ENCODE results near the gene STRA6.
A peak's percentile ranks its signal among the peaks of the same experiment; 100 is the strongest.

Gene STRA6, protein sequence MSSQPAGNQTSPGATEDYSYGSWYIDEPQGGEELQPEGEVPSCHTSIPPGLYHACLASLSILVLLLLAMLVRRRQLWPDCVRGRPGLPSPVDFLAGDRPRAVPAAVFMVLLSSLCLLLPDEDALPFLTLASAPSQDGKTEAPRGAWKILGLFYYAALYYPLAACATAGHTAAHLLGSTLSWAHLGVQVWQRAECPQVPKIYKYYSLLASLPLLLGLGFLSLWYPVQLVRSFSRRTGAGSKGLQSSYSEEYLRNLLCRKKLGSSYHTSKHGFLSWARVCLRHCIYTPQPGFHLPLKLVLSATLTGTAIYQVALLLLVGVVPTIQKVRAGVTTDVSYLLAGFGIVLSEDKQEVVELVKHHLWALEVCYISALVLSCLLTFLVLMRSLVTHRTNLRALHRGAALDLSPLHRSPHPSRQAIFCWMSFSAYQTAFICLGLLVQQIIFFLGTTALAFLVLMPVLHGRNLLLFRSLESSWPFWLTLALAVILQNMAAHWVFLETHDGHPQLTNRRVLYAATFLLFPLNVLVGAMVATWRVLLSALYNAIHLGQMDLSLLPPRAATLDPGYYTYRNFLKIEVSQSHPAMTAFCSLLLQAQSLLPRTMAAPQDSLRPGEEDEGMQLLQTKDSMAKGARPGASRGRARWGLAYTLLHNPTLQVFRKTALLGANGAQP

DNA sequence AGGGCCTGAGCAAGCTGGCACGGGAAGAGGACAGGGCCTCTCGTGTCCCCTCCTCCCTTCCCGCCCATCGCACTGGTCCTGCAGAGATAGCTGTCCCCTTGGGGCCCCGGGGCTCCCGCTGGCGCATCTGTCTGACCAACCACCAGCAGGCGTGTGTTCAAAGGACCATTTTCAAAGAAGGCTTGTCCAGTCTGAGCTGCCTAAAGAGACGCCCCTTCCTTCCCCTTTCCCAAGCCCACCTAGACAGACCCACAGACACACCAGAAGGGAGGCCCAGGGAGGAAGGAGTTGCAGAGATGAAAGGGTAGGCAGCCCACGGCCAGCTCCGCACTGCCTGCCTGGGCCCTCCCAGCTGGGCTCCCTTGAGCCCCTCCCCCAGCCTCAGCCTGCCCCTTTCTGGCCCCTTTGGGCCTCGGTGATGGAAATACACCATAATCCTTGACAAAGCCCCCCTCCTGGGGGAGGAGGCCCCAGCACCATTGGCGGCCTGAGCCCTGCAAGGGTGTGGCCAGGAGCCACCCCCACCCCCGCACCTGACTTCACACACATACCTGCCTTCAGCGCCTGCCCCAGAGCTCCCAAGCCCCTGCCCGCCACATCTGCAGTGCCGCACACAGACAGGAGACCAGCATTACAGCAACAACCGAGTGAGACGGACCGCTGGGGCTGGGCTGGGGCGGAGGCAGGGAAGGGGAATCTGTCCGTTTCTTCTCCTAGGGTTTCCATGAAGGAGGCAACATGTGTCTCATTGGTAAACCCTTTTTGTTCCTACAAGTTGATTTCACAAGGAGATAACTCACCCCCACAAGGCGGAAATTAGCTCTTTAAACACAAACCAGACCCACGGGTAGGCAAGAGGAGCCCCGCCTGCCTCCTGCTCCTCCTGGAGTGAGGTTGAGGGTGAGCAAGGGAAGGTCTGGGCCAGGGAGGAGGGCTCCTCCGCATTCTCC lies at the start of gene STRA6:
Gene STRA6, minus strand, starts transcription at position 336 of the 950 bp plus-strand sequence. CDS start 520 bp downstream, outside the sequence.
- DNase-seq, result peak in 2 of 3 donors; percentile 22 to 29

DNA sequence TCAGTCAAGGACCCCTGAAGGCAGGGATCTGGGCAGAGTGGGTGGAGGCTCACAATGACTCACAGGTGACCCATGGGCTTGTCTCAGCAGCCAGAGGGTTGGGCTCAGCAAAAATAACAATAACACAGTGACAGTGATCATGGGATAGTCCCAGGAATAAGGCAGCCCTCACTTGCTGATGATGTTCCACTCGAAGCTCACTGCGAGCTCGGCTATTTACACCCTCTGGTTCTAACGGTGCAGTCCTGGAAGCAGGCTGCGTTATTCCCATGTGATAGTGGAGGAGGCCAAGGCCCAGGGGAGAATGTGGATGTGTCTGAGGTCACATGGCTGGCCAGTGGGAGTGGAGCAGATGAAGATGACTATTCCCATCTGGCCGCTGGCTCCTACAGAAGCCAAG lies 49.7 kb upstream of the STRA6 start:
- no peak for DNase-seq

DNA sequence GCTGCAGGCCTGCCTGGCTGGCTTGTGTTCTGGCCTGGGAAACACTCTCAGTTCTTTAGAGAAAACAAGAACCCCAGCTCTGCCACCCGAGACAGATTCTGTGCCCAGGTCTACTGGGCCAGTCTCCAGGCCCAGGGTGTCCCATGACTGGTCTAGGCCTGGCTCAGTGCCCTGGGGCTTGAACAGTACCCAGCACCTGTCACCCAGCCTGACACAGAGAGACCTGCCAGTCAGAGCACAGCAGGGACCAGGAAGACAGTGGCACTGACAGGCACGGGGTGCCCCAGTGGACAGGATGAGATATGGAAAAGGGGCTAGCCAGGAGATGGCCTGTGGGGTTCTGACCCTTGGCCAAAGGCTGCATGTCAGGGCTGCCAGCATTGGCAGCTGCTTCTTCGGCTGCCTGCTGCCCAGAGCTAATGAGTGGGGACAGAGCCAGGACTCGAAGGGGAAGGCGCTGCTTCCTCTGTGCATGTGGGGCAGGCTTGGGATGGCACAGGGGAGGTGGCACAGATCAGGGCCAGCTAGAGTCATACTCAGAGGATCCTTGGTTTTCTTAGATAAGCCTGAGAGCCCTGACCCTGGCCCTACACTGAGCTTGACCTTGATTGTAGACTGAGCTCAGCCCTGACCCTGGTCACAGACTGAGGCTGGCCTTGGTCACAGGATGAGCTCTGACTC lies 48.7 kb upstream of the STRA6 start:
- DNase-seq, result no peak

DNA sequence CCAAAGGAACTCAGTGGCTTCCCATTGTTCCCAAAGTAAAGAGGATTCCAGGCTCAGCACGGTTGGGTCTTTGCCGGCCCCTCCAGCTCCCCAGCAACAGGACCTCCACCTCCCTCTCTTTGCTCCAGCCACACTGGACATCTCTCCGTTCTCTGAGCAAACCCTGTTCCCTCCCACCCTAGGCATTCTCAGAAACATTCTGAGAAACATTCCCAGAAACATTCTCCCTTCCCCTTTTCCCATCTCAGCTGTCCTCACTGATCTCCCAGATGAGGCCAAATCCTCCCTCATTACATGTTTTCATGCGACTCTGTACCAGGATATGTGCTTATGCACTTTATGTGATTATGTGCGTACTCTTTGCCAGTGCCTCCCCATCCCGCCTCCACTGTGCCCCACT lies 47.7 kb upstream of the STRA6 start:
- DNase-seq, result no peak

DNA sequence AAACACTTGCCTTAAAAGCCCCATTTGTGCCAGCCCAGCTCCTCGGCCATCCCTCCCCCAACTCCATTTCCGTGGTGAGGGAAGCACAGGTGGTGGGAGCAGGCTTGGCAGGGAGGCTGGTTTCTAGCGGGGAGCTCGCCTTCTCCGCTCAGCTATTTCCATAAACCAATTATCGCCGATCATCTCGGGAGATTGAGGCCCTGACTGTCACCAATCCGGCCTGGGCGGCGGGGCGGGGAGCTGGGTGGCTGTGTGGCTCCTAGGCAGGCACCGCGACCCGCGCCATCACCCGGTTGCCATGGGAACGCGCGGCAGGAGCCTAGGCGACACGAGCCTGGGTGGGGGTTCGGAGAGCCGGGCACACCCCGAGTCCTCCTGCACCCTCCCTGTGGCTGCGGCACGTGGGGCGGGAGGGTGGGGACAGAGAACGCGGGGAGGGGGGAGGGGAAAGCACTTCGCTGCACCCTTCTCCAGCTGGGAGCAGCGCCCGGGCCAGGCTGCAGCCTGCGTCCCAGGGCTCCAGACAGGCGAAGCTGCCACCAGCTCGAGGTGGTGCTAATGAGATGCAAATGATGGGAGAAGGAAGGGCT lies 42.9 kb upstream of the STRA6 start:
- no peak for DNase-seq

DNA sequence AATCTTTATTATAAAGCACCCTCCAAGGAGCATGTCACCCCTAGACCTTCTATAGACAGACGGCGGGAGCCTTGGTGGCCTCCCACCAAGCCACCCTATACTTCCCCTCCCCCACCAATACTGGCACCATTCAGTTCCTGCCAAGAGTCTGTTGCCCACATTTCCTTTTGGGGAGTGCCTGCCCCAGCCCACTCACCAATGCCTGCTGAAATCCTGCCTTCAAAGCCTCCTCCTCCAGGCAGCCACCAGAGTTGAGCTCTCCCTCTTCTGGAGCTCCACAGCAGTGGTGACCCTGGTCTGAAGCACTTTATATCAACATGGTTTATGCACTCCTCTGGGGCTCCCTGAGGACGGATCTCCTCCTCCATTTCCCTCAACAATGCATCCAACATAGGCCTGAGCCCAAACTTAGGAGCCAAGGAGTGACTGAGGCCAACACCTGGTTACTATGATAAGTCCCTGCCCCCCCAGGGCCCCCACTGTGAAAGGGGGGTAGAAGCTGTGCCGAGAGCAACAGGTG lies 42.3 kb upstream of the STRA6 start:
- no peak for DNase-seq

DNA sequence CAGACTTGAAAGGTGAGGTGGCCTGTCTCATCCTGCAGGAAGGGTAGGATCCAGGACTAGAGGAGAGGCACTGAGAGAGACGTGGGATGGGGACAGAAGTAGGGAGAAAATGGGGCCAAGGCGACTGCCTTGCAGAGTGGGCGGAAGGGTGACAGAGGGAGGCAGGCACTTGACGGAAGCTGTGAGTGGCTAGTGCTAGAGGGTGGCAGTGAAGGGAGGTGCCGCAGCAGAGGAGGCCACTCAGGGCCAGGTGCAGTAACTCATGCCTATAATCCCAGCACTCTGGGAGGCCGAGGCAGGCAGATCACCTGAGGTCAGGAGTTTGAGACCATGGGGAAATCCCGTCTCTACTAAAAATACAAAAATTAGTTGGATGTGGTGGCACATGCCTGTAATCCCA lies 40.8 kb upstream of the STRA6 start:
- no peak for DNase-seq

DNA sequence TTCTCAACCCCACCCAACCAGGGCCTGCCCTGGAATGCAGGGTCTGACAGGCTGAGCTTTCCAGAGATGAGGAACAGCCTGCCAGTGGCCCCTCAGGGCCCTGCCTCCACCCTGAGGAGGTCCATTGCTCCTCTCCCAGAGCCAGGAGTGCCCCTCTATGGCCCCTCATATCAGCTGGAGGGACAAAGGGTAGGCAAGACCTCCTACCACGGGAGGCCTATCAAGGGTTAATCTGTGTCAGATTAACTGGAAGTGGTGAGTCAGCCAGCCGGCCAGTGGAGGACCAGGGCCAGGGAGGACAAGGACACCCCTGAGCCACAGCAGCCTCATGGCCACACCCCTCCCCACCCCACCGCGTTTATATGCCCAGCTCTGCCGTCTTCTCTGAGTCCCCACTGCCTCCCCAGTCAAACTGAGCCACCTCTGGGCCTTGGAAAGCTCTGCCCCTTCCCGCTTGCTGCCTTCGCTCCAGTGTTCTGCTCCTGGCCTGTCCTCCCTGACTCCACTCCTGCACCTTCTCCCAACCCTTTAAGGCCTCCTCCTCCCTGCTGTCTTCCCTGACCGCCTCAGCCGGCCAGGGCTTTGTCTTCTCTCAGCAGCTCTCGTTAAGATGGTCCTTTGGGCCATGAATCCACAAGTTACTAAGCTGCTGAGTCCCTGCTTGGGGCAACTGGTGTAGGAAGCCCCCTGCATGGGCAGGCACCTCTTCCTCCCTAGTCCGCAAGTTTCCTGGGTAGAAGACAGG lies 40.0 kb upstream of the STRA6 start:
- DNase-seq, result no peak

DNA sequence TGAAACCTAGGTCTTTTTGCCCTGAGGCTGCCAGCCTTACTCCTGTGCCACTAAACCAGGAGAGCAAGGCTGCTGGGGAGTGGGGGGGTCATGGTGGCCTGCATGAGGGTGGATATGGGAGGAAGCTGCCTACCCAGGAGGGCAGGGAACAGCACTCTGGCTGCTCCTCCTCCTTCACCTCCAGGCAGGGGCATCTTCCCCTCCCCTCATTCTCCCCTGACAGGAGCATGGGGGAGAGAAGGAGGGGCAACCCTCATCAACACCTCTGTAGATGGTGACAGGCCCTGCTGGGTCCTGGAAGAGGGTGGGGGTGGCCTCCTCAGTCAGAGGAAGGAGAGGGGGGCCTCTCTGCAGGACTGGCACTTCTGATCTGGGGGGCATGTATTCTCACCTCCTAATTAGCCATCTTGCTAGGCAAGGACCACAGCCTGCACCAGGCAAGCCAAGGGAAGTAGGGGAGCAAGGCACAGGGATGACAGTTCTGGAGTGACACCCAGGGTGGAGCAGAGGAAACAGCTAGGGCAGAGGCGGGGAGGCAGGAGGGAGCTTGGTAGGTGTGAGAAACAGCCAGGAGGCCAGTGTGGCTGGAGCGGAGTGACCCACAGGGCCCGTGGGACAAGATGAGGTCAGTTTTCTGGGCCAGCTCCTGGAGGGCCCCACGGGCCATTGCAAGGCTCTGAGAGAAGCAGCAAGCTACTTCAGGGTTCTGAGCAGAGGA lies 38.5 kb upstream of the STRA6 start:
- DNase-seq, result no peak

DNA sequence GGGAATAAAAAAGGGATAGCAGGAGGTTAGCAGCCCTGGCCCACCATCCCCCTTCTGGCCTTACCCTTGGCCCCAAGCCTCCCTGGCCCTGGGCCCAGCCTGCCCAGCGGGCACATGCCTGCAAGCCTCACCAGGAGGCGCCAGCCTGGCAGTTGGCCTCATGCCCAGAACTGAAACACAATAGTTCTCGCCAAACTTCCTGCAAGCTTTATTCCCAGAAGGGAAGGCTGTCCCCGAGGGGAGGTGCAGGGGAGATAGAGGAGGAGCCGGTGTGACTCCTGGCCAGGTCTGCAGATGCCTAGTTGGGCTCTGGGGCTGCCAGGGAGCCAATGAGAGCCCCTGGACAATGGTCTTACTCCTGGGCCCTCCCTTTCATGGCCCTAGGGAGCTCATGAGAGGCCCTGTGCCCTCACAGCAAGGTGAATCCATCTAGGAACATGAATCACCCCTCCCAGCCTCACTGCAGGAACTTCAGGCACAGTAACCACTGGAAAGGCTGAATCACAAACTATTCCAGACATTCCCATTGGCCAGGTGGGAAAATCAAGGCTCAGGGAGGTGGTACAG lies 37.5 kb upstream of the STRA6 start:
- DNase-seq, result peak in 1 of 3 donors; percentile 30

DNA sequence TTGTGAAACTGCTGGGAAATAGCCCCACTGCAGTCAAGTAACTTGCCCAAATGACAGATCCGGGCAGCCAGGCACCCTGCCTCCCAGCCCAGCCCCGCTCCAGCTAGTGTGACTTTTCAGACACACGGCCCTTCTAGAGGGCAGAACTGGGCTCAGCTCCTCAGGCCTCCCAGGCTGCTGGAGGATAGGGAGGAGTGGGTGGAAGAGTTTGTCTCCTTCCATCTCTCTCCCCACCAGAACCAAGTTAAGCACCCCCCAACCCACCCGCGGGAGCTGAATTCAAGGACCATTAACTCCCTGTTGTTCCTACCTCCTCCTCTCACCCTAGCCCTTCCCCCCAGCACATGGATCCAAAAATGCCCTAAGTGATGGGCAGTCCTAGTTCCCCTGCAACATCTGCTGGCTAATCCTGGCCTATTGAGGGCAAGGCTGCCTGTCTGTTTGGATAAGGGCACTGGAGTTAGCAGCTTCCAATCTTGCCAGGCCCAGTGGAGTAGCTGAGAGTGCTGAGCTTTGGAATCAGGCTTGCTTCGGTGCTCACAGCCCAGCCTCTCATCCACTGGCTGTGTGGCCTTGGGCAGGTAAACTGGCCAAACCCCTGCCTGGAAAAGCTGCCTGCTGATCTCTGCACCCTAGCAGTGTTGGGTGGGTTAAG lies 36.6 kb upstream of the STRA6 start:
- no peak for DNase-seq

DNA sequence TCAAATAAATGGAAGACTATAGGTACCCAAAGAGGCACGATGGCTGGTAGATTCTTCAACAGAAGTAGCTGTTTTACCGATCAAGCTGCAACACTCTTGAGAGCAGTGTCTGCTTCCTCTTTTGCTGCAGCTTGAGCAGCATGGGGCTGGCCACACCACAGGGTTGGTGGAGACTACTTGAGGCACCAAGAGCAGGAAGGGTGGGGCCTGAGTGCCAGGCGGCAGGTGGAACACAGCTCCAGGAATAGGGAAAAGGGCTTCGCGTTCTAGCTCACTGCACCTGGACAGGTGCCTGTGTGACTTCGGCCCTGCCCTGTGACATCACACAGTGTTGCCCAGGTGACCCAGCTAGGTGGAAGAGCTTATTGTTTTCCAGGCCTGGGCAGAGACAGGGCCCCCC lies 33.4 kb upstream of the STRA6 start, which contains the start of gene CCDC33:
Gene CCDC33, plus strand, starts transcription at position 365 of the 400 bp plus-strand sequence. CDS start 394 bp downstream, outside the sequence.
- DNase-seq, result peak in 2 of 3 donors; percentile 12 to 29

DNA sequence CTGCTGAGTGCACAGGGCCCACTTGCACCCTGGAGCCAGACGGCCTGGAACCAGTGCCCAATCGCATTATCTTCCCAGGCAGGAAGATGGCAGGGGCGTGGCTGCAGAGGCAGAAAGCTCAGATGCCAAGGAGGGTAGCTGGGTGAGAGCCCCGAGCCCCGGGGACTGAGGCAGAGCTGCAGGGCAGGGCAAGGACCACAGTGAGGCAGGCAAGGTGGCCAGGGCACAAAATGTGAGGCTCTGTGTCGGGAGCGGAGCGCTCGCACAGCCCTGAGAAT lies 31.9 kb upstream of the STRA6 start:
- no peak for DNase-seq

DNA sequence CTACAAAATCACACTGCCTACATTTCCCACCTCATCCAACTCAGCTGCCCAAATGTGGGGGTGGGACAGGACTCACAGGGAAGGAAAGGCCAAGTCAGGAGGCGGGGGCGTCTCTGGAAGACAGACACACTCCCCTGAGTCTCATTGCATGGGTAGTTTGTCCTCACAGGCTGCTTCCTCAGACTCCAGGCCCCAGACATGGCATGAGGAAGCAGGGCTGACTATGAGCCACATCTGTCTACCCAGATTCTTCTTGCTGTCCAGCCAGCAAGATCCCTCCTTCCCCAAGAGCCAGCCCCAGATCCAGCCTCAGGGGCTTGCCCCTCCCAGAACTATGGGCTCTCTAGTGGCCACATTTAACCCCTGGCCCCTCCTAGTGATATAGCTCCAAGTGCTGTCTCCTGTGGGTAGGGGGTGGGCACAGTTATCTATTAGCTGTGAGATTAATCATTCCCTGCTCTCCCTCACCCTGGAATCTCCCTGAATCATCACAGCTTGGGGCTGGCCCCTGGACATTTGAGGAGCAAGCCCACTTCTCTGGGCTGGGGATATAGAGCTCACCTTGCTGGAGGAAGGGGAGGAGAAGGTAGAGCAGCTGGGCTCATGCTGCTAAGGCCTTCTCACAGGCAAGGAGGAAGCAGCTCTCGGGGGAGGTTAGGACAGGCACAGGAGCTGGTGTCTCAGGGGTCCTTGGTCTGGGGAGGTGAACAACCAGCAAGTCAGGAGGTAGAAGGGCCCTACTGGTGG lies 31.4 kb upstream of the STRA6 start:
- DNase-seq, result peak in 2 of 3 donors; percentile 4 to 10

DNA sequence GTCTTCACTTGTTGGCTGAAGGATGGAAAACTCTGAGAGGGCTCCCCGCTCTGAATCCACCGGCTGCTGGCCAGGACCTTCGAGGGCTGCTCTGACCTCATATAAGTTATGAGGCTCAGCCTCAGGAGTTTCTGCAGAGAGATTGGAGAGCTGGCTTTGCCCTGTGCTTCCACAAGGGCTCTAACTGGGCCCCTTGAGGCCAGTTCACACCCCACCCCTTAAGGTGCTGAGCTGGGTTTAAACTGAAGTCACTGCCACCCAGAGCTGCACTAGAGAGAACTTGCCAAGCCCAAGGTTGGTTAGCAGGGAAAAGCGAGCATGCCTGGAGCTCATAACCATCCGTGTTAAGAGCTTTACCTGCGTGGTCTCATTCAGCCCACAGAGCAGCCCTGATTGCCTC lies 30.8 kb upstream of the STRA6 start:
- DNase-seq, result no peak

DNA sequence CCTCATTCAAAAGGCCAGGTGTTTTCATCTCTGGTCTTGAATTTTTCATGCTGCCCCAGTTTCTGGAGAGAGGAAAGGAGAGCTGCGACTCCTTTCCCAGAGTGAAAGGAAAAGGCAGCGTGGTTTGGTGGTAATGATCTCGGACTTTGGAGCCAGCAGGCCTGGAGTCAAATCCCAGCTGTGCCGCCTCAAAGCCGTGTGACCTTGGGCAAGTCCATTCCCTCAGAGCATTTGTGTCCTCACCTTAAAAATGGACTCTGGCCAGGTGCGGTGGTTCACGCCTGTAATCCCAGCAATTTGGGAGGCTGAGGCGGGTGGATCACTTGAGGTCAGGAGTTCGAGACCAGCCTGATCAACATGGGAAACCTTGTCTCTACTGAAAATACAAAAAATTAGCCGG lies 28.9 kb upstream of the STRA6 start:
- DNase-seq, result no peak

DNA sequence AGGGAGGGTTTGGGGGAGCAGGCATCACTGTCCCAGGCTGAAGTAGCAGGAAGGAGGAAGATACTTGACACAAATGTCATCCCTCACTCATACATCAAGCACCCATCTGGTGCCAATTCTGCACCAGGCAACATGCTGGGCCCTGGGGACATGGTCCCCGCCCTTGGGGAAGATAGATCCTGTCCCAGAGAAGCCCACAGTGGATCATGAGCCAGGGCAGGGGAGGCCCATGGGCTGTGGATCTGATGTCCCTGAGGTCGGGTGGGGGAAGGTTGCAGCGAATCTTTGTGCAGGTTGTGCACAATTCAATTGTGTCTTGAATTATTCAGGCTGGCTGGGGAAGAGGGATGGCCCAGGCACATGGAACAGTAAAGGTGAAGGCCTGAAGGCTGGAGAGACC lies 27.1 kb upstream of the STRA6 start:
- DNase-seq, result no peak

DNA sequence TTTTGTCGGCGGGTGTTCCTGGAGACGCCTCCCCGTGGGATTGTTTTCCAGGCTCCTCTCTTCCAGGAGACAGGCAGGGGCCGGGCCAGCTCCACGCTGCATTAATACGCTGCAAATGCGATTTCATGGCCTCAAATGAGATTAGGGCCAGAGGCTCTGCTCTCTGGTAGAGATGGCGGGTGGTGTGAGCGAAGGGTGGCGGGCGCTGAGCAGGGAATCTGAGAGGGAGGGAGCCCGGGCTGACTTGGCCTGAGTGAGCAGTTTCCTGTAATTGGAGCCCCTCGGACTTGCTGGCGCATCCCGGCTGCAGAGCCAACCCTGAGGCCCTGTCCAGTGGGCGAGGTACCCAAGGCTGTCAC lies 26.1 kb upstream of the STRA6 start:
- no peak for DNase-seq

Data from suppressor macrophage treated with lipopolysaccharide for 1 hour (primary cell).